ENCODE results near the gene MOBP.
A peak's percentile ranks its signal among the peaks of the same experiment; 100 is the strongest.

Gene MOBP

GRCh38 chr3:39541917-39542329 lies 74.4 kb downstream of the MOBP start:
- peak; percentile 49 for DNase-seq (ENCODE audit: low spot score)

DNA sequence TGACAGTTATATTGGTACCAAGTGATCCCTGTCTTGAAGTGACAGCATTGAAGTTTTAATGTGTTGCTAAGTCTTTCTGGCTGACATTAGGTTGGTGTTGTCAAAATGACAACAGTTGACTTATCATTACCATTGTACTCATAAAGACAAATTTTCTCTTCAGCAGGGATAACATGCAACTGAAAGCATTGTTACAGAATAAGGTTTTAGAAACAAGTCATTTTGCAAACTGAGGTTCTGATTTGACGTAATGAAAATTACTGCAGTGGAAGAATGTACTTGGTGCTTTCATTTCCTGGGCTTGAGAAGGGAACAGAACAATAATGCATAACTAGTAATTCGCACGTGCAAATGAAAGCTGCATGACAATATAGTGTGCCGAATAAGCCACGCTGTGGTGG lies 75.1 kb downstream of the MOBP start:
- DNase-seq (ENCODE audit: low spot score): no peak

GRCh38 chr3:39548282-39548681 lies 80.8 kb downstream of the MOBP start:
- no peak for DNase-seq (ENCODE audit: low spot score)

- no peak for DNase-seq (ENCODE audit: low spot score)
Observed at GRCh38 chr3:39550354-39551051, 83.0 kb downstream of the MOBP start.

All from RKO (cell line).